Vagina (tissue), 2 donors: Measurements from ENCODE around the gene SHFL. TPM values are rescaled to one million over a fixed set of nuclear protein-coding genes. Genes with fewer than 3 reads are reported as not detected.

Experiments used
- microRNA-seq: library from miRNA; unstranded; fragments of <30 nt; microRNA quantifications from one replicate; pipeline ENCODE4, GENCODE V29; 2017; ENCODE audit warnings: borderline number of aligned reads, borderline replicate concordance
- small RNA-seq: library from RNA; depleted of rRNA; stranded (forward); fragments of <200 nt; gene quantifications from one replicate; pipeline ENCODE3, GENCODE V24; 2016
- total RNA-seq: library from RNA; depleted of rRNA; stranded (reverse); fragments of >200 nt; gene quantifications from one replicate; pipeline ENCODE4 v1.2.3, GENCODE V29; 2016

SHFL gene
- total RNA-seq, 1 donor from 2014 or later, result 46.9 TPM

Small RNA genes lying within 50 kb of the gene (microRNA-seq; reads per million reads assigned to microRNA genes)
- not detected for gene MIR5589

Small RNA genes lying within 50 kb of the gene (small RNA-seq; reads per million reads assigned to genes)
- gene MIR5589 (not detected), gene SNORD105 (65.4 reads per million, percentile 97 among the genes with 10 or more reads in this experiment), gene SNORD105B (4,133 reads per million, percentile 100 among the genes with 10 or more reads in this experiment)

Other genes with a start within 250 kb of the SHFL start
- gene OLFM2, start 149.8 kb upstream of the SHFL start, total RNA-seq, result 13.8 TPM
- 13.3 TPM for gene COL5A3, start 75.8 kb upstream of the SHFL start, total RNA-seq
- not detected for gene RDH8, start 72.8 kb upstream of the SHFL start, total RNA-seq
- not detected for gene ANGPTL6, start 16.4 kb downstream of the SHFL start, total RNA-seq
- gene PPAN, start 20.0 kb downstream of the SHFL start, total RNA-seq, result 55.2 TPM
- 9.1 TPM for gene P2RY11, start 25.4 kb downstream of the SHFL start, total RNA-seq
- 249 TPM for gene EIF3G, start 33.6 kb downstream of the SHFL start, total RNA-seq
- 36.8 TPM for gene DNMT1, start 108.6 kb downstream of the SHFL start, total RNA-seq
- 28.2 TPM for gene S1PR2, start 145.0 kb downstream of the SHFL start, total RNA-seq
- 55.0 TPM for gene MRPL4, start 165.9 kb downstream of the SHFL start, total RNA-seq
- gene ICAM1, start 184.8 kb downstream of the SHFL start, total RNA-seq, result 22.3 TPM
- not detected for gene ICAM4, start 200.6 kb downstream of the SHFL start, total RNA-seq
- 2.0 TPM for gene ICAM5, start 203.6 kb downstream of the SHFL start, total RNA-seq
- 5.2 TPM for gene ZGLP1, start 223.5 kb downstream of the SHFL start, total RNA-seq
- gene FDX2, start 229.7 kb downstream of the SHFL start, total RNA-seq, result 25.0 TPM
- 25.5 TPM for gene RAVER1, start 247.2 kb downstream of the SHFL start, total RNA-seq